GM12873 (cell line): ENCODE results near the gene EFNA5.

ENCODE experiments used
- CTCF ChIP-seq: IDR thresholded peaks from 2 replicates; pipeline ENCODE4 v1.5.1; 2012; ENCODE audit warnings: low read depth, mild to moderate bottlenecking, moderate library complexity, low read length, control low read depth; ENCODE audit not compliant: insufficient read depth; ENCODE audit errors: missing control alignments

Gene EFNA5

DNA sequence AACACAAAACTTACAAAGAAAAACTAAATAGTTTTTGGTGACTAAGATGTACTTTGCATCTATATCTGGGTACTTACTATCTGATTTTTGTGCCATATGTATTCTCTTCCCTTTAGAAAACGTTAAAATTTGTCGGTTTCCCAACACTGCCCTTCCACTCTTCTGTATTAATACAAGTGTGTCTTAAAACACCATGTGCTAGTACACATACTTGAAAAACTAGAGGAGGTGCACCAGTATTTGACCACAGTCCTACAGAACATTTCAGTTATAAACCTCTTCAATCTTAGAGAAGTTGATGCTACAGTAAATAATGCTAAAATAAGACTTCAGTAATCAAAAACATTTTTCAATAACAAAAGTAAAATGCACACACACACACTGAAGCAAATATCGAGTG, 251.2 kb downstream of the EFNA5 start:
- no peak for TF ChIP-seq CTCF

DNA sequence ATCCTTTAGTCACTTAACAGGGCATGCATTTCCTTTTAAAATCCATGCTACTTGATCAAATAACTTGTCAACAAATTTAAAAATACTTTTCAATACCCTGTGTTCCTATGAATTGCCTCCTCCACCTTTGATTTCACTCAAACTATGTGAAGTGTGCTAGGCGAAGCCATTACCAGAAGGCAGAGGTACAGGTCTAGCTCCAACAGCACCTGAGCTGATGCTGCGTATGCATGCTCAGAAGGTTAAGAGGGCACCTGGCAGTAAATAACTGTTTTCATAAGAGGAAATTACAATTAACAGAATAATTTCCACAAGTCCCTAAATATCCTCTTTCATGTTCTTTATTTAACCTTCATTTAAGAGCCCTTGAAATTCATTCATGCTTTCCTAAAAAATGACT, 251.8 kb downstream of the EFNA5 start:
- TF ChIP-seq CTCF, result no peak

DNA sequence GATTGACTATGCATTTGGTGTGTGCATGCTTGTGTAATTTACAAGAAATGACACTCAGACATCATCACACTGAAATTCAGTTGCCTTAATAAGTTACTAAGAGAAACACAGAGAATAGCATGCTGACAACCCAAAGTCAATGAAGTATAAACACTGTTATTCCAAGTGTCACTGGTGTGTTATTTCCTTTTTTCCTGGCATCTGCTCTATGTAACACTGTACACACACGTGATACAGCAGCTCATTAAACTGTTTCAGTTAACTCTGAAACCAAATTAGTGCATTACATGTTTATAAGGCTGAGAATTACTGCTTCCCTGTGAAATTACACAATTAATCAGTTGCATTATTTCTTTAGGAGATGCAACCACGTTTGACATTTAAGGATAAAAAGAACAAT, 252.7 kb downstream of the EFNA5 start:
- no peak for TF ChIP-seq CTCF

DNA sequence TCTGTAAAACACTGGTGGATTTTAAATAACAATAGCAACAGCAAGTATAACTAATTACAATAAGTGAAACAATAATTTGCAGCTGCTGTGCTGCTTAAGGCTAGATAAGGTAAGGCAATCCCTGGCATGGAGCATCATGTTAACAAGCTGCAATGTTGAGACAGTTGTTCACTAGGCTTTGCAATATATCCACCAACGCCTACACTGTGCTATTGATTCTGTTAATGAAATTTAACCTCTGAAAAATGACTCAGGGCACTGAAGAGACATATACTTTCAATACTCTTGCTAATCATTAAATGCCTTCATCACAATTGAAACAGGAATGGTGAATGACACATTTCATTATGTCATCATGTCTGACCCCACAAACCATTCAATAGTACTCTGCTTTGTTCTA, 255.0 kb downstream of the EFNA5 start:
- TF ChIP-seq CTCF, result no peak

- TF ChIP-seq CTCF, result no peak
Measured at GRCh38 chr5:107414802-107415201, 255.9 kb downstream of the EFNA5 start.

- TF ChIP-seq CTCF, result no peak
Measured at GRCh38 chr5:107413754-107414153, 257.0 kb downstream of the EFNA5 start.

- no peak for TF ChIP-seq CTCF
Measured at GRCh38 chr5:107408564-107408963, 262.2 kb downstream of the EFNA5 start.

- TF ChIP-seq CTCF, result no peak
Measured at GRCh38 chr5:107407713-107408298, 262.9 kb downstream of the EFNA5 start.
